NCI-H1048 (cell line): ENCODE measurements around the gene NR4A1.
"Not testable (repeated sequence)": the region's sequence is repeated elsewhere in the genome, so short reads cannot be mapped to it uniquely, and the experiment has no call there.

Source experiments
- DNase-seq: peaks from one replicate; lab custom pipeline; 2025; lab: John Stamatoyannopoulos, UW

The NR4A1 gene

GRCh38 chr12:52097045-52097666, 45.9 kb downstream of the NR4A1 start:
- no peak for DNase-seq

GRCh38 chr12:52104431-52105089, 53.3 kb downstream of the NR4A1 start:
- not testable (repeated sequence) for DNase-seq
